ENCODE data around the gene CEMP1. TPM values are rescaled to one million over a fixed set of nuclear protein-coding genes. Genes with fewer than 3 reads are reported as not detected.
A peak's percentile ranks its signal among the peaks of the same experiment; 100 is the strongest.

Gene CEMP1
- total and polyA plus RNA-seq, 8 donors: 0.12 to 1.2 (median 0.71) TPM

DNA sequence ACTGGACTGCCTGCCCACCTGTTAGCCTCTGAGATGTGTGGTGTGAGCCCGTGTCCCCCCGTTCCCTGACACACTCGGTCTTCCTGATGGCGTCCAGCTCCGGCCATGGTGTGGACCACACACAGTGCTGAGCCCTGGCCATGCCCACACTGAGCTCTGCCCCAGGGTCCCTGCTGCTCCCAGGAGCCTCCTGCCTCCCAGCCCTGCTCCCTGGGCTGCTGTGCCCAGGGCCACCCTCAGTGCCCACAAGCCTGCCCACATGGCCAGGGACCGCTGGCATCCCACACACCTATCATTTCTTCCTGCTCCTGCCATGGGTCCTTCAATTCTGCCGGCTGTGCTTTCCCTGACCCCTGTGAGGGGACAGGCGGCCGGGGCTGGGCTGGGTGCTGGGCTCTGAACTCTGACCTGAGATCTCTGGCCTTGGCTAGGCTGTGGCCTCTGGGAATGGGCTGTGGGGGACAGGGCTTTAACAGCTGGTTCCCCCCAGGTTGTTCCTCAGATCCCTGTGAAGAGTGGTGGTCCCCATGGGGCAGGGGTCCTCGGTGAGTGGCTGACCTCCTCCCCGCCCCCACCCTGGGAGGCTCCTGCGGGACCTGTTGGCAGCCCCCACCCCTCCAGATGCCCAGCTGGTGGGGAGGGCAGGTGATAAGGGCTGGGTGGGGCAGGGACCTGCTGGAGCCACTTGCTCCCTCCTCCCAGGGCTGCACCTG lies 4.0 kb downstream of the CEMP1 start:
- no peaks in the 10 kb centered on the region for H3K9me3 ChIP-seq
- no peak for FAIRE-seq
- H3K27me3 ChIP-seq: no peaks in the 10 kb centered on the region
- 81% methylated on average over 12 of the region's 12 CpGs for WGBS, 2 donors
- peak in 3 of 6 donors; percentile 4 to 65 (median 32) for DNase-seq
- intact Hi-C loops (cut with DNase I): no loop called here
- peaks cover 0 to 8% (median 0%) of the 10 kb centered on the region in 3 donors for H3K36me3 ChIP-seq
- no peaks in the 10 kb centered on the region for H3K4me1 ChIP-seq
- TF ChIP-seq, protein P1, sequence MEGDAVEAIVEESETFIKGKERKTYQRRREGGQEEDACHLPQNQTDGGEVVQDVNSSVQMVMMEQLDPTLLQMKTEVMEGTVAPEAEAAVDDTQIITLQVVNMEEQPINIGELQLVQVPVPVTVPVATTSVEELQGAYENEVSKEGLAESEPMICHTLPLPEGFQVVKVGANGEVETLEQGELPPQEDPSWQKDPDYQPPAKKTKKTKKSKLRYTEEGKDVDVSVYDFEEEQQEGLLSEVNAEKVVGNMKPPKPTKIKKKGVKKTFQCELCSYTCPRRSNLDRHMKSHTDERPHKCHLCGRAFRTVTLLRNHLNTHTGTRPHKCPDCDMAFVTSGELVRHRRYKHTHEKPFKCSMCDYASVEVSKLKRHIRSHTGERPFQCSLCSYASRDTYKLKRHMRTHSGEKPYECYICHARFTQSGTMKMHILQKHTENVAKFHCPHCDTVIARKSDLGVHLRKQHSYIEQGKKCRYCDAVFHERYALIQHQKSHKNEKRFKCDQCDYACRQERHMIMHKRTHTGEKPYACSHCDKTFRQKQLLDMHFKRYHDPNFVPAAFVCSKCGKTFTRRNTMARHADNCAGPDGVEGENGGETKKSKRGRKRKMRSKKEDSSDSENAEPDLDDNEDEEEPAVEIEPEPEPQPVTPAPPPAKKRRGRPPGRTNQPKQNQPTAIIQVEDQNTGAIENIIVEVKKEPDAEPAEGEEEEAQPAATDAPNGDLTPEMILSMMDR (IDR thresholded peaks at IDR 0.05): no peak
- H3K27ac ChIP-seq: no peak overlapping the region
- ATAC-seq: no peak
- no peak overlapping the region for H3K4me3 ChIP-seq

DNA sequence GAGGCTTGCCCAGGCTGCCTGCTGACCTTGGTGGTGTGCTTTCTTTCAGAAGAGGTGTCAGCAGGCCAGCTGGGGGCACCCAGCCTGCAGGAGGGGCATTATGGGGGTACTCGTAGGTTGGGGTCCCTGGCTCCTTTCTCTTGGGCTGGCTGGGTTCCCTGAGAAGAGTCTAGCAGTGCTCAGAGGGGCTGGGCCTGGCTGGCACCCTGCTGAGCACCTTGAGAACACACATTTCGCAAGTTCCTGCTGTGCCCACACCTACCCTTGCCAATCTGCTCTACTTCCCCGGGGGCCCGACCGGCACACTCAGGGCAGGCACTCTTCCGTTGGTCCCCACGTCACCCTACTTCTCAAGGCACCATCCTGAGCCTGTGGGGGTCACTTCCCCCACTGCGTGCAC lies 5.1 kb downstream of the CEMP1 start:
- ATAC-seq (no peak), FAIRE-seq (no peak), DNase-seq (peak in 2 of 6 donors; percentile 13 to 55)
- WGBS, 2 donors: 85 to 88% methylated on average over 8 of the region's 8 CpGs
- Histone ChIP-seq H3K4me3 (no peak overlapping the region), H3K27me3 (no peaks in the 10 kb centered on the region), H3K36me3 (peaks cover 0 to 8% (median 0%) of the 10 kb centered on the region in 3 donors), H3K4me1 (no peaks in the 10 kb centered on the region), H3K9me3 (no peaks in the 10 kb centered on the region), H3K27ac (no peak overlapping the region)
- TF ChIP-seq, protein P1 (IDR thresholded peaks at IDR 0.05): no peak
- intact Hi-C loops (cut with DNase I): no loop called here

DNA sequence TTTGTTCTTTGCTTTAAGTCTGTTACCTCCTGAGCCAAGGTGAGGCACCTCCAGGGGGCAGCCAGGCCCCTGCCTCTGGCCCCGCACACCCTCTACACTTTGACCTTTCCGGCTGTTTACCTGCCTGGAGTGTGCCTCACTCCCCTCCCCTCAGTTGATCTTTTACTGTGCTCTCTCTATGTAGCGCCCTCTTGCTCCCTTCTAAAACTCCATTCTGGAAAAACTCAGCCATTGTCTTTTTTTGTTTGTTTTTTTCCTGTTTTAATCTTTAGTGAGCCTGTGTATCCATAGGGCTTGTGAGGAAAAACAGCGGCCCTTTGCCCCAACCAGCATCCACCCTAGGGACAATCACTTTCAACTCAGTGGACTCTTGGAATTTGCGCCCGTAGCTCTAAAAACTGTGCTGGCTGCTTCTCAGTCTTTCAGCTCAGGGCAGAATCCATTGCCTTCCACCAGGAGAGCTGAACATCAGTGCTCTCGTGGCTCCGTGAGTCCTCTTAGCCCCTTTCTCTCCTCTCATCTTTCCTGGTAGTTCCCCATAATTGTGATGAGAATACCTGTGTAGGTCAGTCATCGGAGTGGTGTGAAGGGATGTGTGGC lies 6.8 kb downstream of the CEMP1 start:
- ATAC-seq: no peak
- no peak for DNase-seq
- Histone ChIP-seq H3K36me3 (peaks cover 0 to 8% (median 0%) of the 10 kb centered on the region in 3 donors), H3K4me3 (no peak overlapping the region), H3K27me3 (no peaks in the 10 kb centered on the region), H3K27ac (no peak overlapping the region), H3K9me3 (no peaks in the 10 kb centered on the region), H3K4me1 (peaks cover 0 to 8% (median 4%) of the 10 kb centered on the region in 3 donors)
- FAIRE-seq: no peak
- TF ChIP-seq, protein P1 (IDR thresholded peaks at IDR 0.05): no peak
- WGBS, 2 donors: 91 to 95% methylated on average over 9 of the region's 9 CpGs
- intact Hi-C loops (cut with DNase I): no loop called here

DNA sequence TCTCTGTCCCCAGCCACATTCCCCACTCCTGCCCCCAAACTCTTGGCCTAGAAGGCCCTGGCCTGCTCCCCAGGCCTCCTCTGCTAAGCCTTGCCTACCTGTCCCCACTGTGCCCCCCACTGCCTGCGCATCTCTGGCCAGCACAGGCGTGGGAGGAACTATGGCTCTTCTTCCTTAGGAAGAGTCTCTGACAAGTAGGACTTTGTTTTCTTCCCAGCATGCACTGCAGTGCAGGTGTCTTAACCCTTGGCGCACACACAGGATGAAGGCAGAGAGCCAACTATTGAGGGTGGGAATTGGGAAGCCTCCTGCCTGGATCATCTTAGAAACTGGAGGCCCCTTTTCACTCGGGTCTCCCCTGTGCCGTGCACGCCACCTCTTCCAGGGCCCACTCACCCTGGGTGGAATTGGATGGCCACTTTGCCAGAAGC lies 7.4 kb downstream of the CEMP1 start:
- Histone ChIP-seq H3K27me3 (no peaks in the 10 kb centered on the region), H3K4me1 (peaks cover 0 to 12% (median 11%) of the 10 kb centered on the region in 3 donors), H3K27ac (no peak overlapping the region), H3K4me3 (no peak overlapping the region), H3K9me3 (no peaks in the 10 kb centered on the region), H3K36me3 (peaks cover 0 to 8% (median 0%) of the 10 kb centered on the region in 3 donors)
- ATAC-seq: no peak
- no peak for FAIRE-seq
- intact Hi-C loops (cut with DNase I): no loop called here
- WGBS, 2 donors: 86 to 88% methylated on average over 6 of the region's 6 CpGs
- TF ChIP-seq, protein P1 (IDR thresholded peaks at IDR 0.05): no peak
- no peak for DNase-seq
